OCI-LY1 (cell line): ENCODE data around the gene CACNA2D3.

ENCODE experiments used
- H2AFZ ChIP-seq: fragments of 200-600 bp; sonication (generic), shearing (Covaris generic); 2 replicates; pipeline ENCODE4 v1.6.0; 2014; ENCODE audit warnings: antibody characterized with exemption, mild to moderate bottlenecking, low read length
- H3F3A ChIP-seq: fragments of 200-600 bp; sonication (generic), shearing (Covaris generic); 2 replicates; pipeline ENCODE4 v1.6.0; 2014; ENCODE audit warnings: mild to moderate bottlenecking, antibody characterized with exemption, low read length, moderate library complexity; ENCODE audit not compliant: insufficient read depth
- H3K27ac ChIP-seq: fragments of 200-600 bp; sonication (generic); 2 replicates; pipeline ENCODE4 v1.5.1; 2014; ENCODE audit warnings: low read length, mixed run types, mild to moderate bottlenecking, low read depth; ENCODE audit not compliant: poor library complexity, severe bottlenecking
- H3K27me3 ChIP-seq: fragments of 200-600 bp; sonication (generic); 2 replicates; pipeline ENCODE4 v1.6.0; 2014; ENCODE audit warnings: antibody characterized with exemption, mild to moderate bottlenecking, low read length, moderate library complexity; ENCODE audit not compliant: insufficient read depth
- H3K36me3 ChIP-seq: fragments of 200-600 bp; sonication (generic); 2 replicates; pipeline ENCODE4 v1.6.1; 2014; ENCODE audit warnings: mild to moderate bottlenecking, antibody characterized with exemption, low read length, moderate library complexity, mixed read lengths; ENCODE audit not compliant: insufficient read depth
- H3K4me1 ChIP-seq: fragments of 200-600 bp; sonication (generic); 2 replicates; pipeline ENCODE4 v1.5.1; 2014; ENCODE audit warnings: mild to moderate bottlenecking, low read length, moderate library complexity; ENCODE audit not compliant: insufficient read depth, severe bottlenecking
- H3K4me2 ChIP-seq: fragments of 200-600 bp; sonication (generic), shearing (Covaris generic); 2 replicates; pipeline ENCODE4 v1.6.1; 2014; ENCODE audit warnings: low read length
- H3K4me3 ChIP-seq: fragments of 200-600 bp; sonication (generic); 2 replicates; pipeline ENCODE4 v1.5.1; 2014; ENCODE audit warnings: low read length, low read depth, mild to moderate bottlenecking, mixed read lengths; ENCODE audit not compliant: poor library complexity, severe bottlenecking
- H3K79me2 ChIP-seq: fragments of 200-600 bp; shearing (Covaris generic); 2 replicates; pipeline ENCODE4 v1.6.1; 2016; ENCODE audit warnings: mixed run types, low read length, mixed read lengths; ENCODE audit not compliant: insufficient read depth
- H3K9ac ChIP-seq: fragments of 200-600 bp; sonication (generic), shearing (Covaris generic); 2 replicates; pipeline ENCODE4 v1.6.1; 2014; ENCODE audit warnings: mild to moderate bottlenecking, low read length, mixed read lengths
- H3K9me2 ChIP-seq: fragments of 200-600 bp; sonication (generic), shearing (Covaris generic); 2 replicates; pipeline ENCODE4 v1.6.1; 2014; ENCODE audit warnings: low read depth, mild to moderate bottlenecking, low read length, mixed read lengths
- H3K9me3 ChIP-seq: fragments of 200-600 bp; shearing (Covaris generic); 2 replicates; pipeline ENCODE4 v1.6.1; 2014; ENCODE audit warnings: low read length, mixed read lengths
- H4K20me1 ChIP-seq: fragments of 200-600 bp; sonication (generic), shearing (Covaris generic); 2 replicates; pipeline ENCODE4 v1.6.0; 2016; ENCODE audit warnings: mild to moderate bottlenecking, low read length; ENCODE audit not compliant: insufficient read depth
- EZH2 ChIP-seq: fragments of 200-600 bp; sonication (generic), shearing (Covaris generic); IDR thresholded peaks from 2 replicates; pipeline ENCODE4 v1.8.0; 2017; ENCODE audit warnings: borderline replicate concordance, mixed run types, mild to moderate bottlenecking, antibody characterized with exemption, low read length, moderate library complexity, mixed read lengths
- TF ChIP-seq, protein P1 (sequence below): fragments of 200-600 bp; sonication (generic), shearing (Covaris generic); IDR thresholded peaks from 2 replicates; pipeline ENCODE4 v1.5.1; 2017; ENCODE audit warnings: mild to moderate bottlenecking, antibody characterized with exemption, low read length, moderate library complexity, mixed read lengths

CACNA2D3 gene

GRCh38 chr3:54541369-54541768 is 419.0 kb downstream of the CACNA2D3 start:
- Histone ChIP-seq H3K9ac (no peak overlapping the region), H3K4me3 (no peak overlapping the region), H3K79me2 (no peaks in the 10 kb centered on the region), H3K36me3 (no peaks in the 10 kb centered on the region), H3K4me1 (no peaks in the 10 kb centered on the region), H2AFZ (no peak overlapping the region), H3K27me3 (no peaks in the 10 kb centered on the region), H3K4me2 (no peak overlapping the region), H3K9me2 (no peaks in the 10 kb centered on the region), H4K20me1 (no peaks in the 10 kb centered on the region), H3K9me3 (no peaks in the 10 kb centered on the region), H3F3A (no peaks in the 10 kb centered on the region), H3K27ac (no peak overlapping the region)
- no peak for TF ChIP-seq EZH2
- TF ChIP-seq, protein P1, sequence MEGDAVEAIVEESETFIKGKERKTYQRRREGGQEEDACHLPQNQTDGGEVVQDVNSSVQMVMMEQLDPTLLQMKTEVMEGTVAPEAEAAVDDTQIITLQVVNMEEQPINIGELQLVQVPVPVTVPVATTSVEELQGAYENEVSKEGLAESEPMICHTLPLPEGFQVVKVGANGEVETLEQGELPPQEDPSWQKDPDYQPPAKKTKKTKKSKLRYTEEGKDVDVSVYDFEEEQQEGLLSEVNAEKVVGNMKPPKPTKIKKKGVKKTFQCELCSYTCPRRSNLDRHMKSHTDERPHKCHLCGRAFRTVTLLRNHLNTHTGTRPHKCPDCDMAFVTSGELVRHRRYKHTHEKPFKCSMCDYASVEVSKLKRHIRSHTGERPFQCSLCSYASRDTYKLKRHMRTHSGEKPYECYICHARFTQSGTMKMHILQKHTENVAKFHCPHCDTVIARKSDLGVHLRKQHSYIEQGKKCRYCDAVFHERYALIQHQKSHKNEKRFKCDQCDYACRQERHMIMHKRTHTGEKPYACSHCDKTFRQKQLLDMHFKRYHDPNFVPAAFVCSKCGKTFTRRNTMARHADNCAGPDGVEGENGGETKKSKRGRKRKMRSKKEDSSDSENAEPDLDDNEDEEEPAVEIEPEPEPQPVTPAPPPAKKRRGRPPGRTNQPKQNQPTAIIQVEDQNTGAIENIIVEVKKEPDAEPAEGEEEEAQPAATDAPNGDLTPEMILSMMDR, result no peak

- Histone ChIP-seq H4K20me1 (no peaks in the 10 kb centered on the region), H2AFZ (no peak overlapping the region), H3K79me2 (no peaks in the 10 kb centered on the region), H3K27me3 (no peaks in the 10 kb centered on the region), H3K9me3 (no peaks in the 10 kb centered on the region), H3K4me2 (no peak overlapping the region), H3K9ac (no peak overlapping the region), H3K9me2 (no peaks in the 10 kb centered on the region), H3F3A (no peaks in the 10 kb centered on the region), H3K4me3 (no peak overlapping the region), H3K36me3 (no peaks in the 10 kb centered on the region), H3K27ac (no peak overlapping the region), H3K4me1 (no peaks in the 10 kb centered on the region)
- TF ChIP-seq, protein P1, result no peak
- no peak for TF ChIP-seq EZH2
These were observed 421.1 kb downstream of the CACNA2D3 start for GRCh38 chr3:54543446-54543845.

GRCh38 chr3:54547051-54547450 is 424.7 kb downstream of the CACNA2D3 start:
- no peaks in the 10 kb centered on the region for H3K79me2 ChIP-seq
- no peak overlapping the region for H3K4me3 ChIP-seq
- no peak overlapping the region for H2AFZ ChIP-seq
- no peaks in the 10 kb centered on the region for H3F3A ChIP-seq
- H4K20me1 ChIP-seq, result no peaks in the 10 kb centered on the region
- H3K9me3 ChIP-seq, result no peaks in the 10 kb centered on the region
- no peak overlapping the region for H3K4me2 ChIP-seq
- TF ChIP-seq, protein P1, result no peak
- no peak for TF ChIP-seq EZH2
- H3K9me2 ChIP-seq, result no peaks in the 10 kb centered on the region
- H3K9ac ChIP-seq, result no peak overlapping the region
- no peak overlapping the region for H3K27ac ChIP-seq
- H3K36me3 ChIP-seq, result no peaks in the 10 kb centered on the region
- H3K4me1 ChIP-seq, result no peaks in the 10 kb centered on the region
- H3K27me3 ChIP-seq, result no peaks in the 10 kb centered on the region
